ENCODE results near the gene MAPK12. TPM values are rescaled to one million over a fixed set of nuclear protein-coding genes. Genes with fewer than 3 reads are reported as not detected.
A peak's percentile ranks its signal among the peaks of the same experiment; 100 is the strongest.

The MAPK12 gene
- total RNA-seq, 1 experiment from 2014 or later: 74.6 TPM

DNA sequence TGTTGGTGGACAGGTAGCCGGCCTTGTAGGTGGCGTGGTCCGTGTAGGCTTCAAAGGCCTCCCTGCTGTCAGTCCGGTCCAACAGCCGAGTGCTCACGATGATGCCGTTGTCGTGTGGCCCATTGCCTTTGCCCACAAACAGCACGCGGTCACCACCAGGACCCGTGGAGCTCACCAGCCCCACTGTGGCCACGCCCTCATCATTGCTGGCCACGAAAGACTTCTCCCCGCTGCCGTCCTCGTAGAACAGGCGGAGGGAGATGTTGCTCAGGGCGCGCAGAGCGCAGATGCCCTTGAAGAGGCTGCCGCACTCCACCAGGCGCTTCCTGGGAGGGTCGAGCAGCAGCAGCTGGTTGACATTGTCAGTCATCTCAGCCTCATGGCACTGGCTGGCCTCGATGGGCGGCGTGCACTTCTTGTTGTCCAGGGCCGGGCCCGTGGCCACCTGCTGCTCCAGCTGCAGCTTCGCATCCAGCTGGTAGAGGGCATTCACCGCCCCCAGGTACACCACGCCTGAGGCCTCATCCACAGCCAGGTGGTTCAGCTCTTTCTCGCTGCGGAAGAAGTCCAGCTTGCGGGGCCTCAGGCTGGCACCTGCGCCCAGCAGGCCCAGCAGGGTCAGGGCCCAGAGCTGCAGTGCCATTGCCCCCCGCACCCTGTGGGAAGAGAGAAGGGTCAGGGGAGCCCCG lies 28.6 kb upstream of the MAPK12 start:
- Histone ChIP-seq H3K9me3 (ENCODE audit: control insufficient read depth, insufficient read depth, low read depth, low read length) (no peaks in the 10 kb centered on the region), H3K36me3 (ENCODE audit: control insufficient read depth, insufficient read depth, low read length) (no peaks in the 10 kb centered on the region; the same call in 1 of the 2 replicates), H3K27me3 (ENCODE audit: control insufficient read depth, insufficient read depth, low read length) (no peaks in the 10 kb centered on the region), H3K4me3 (ENCODE audit: low read depth in 2 of 2, low read length in 2 of 2) (no peak overlapping the region), H3K27ac (ENCODE audit: low read length) (no peak overlapping the region), H3K4me1 (ENCODE audit: control insufficient read depth, insufficient read depth, low read length) (peaks cover 22% of the 10 kb centered on the region)
- no peak for ATAC-seq
- in situ Hi-C loops (cut with HindIII; ENCODE audit: low pct_unique_long_range_greater_than_20kb, low sequenced_read_pairs): no loop called here
- ChIA-PET POLR2A (no interaction called here), CTCF (no interaction called here)
- TF ChIP-seq TCF7L2 (IDR thresholded peaks at IDR 0.05; ENCODE audit: low read depth, low read length) (no peak), SIN3A (IDR thresholded peaks at IDR 0.05; ENCODE audit: borderline replicate concordance, insufficient read depth, low read depth, low read length) (no peak), POLR2AphosphoS5 (IDR thresholded peaks at IDR 0.05; ENCODE audit: low read depth, low read length) (no peak)
- TF ChIP-seq, protein P1, sequence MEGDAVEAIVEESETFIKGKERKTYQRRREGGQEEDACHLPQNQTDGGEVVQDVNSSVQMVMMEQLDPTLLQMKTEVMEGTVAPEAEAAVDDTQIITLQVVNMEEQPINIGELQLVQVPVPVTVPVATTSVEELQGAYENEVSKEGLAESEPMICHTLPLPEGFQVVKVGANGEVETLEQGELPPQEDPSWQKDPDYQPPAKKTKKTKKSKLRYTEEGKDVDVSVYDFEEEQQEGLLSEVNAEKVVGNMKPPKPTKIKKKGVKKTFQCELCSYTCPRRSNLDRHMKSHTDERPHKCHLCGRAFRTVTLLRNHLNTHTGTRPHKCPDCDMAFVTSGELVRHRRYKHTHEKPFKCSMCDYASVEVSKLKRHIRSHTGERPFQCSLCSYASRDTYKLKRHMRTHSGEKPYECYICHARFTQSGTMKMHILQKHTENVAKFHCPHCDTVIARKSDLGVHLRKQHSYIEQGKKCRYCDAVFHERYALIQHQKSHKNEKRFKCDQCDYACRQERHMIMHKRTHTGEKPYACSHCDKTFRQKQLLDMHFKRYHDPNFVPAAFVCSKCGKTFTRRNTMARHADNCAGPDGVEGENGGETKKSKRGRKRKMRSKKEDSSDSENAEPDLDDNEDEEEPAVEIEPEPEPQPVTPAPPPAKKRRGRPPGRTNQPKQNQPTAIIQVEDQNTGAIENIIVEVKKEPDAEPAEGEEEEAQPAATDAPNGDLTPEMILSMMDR (IDR thresholded peaks at IDR 0.05): no peak
- TF ChIP-seq, protein P2, sequence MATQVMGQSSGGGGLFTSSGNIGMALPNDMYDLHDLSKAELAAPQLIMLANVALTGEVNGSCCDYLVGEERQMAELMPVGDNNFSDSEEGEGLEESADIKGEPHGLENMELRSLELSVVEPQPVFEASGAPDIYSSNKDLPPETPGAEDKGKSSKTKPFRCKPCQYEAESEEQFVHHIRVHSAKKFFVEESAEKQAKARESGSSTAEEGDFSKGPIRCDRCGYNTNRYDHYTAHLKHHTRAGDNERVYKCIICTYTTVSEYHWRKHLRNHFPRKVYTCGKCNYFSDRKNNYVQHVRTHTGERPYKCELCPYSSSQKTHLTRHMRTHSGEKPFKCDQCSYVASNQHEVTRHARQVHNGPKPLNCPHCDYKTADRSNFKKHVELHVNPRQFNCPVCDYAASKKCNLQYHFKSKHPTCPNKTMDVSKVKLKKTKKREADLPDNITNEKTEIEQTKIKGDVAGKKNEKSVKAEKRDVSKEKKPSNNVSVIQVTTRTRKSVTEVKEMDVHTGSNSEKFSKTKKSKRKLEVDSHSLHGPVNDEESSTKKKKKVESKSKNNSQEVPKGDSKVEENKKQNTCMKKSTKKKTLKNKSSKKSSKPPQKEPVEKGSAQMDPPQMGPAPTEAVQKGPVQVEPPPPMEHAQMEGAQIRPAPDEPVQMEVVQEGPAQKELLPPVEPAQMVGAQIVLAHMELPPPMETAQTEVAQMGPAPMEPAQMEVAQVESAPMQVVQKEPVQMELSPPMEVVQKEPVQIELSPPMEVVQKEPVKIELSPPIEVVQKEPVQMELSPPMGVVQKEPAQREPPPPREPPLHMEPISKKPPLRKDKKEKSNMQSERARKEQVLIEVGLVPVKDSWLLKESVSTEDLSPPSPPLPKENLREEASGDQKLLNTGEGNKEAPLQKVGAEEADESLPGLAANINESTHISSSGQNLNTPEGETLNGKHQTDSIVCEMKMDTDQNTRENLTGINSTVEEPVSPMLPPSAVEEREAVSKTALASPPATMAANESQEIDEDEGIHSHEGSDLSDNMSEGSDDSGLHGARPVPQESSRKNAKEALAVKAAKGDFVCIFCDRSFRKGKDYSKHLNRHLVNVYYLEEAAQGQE (IDR thresholded peaks at IDR 0.05; ENCODE audit: insufficient read depth in 1 of 2, low read depth in 2 of 2, low read length in 1 of 2): no peak
- TSS peak; percentile 56 for BruUV-seq (replicated peaks)
- intact Hi-C loops (cut with micrococcal nuclease; ENCODE audit: unreplicated experiment): no loop called here
- no peak for DNase-seq (ENCODE audit: low read depth, low spot score)

DNA sequence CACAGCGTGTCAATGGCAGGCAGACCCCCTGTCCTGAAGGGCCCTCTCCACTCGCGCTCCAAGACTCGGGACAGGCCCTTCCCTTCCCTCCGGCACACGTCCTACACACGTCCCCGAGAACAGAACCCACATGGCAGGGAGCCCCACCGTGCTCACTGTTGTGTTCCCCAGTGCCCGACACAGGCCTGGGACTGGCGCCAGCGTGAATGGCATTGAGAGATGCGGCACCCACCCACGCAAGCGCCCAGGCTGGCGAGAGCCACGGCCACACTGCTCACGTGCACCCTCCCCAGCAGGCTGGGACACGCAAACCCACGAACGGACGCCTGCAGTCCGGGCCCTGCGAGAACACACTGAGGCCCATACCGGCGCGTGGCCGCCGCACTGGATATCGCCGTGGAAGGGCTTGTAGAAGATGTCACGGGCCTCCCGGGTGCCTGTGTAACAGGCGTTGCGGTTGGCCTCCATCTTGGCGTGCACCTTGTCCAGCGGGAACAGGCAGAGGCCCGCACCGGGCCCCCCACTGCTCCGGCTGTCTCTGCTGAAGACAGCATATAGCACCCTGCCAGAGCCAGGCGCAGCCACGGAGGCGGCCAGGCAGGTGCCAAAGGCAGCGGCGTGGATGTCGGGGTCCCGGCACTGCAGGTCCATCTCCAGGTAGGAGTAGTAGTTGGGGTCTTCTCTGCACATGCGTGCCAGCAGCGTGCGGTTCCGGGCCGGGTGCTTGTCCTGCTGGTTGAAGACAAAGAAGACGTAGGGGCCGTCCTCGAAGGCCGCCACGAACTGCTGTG lies 27.9 kb upstream of the MAPK12 start:
- H3K27me3 ChIP-seq (ENCODE audit: control insufficient read depth, insufficient read depth, low read length): no peaks in the 10 kb centered on the region
- no TSS peak for BruUV-seq (replicated peaks)
- TF ChIP-seq, protein P2 (IDR thresholded peaks at IDR 0.05; ENCODE audit: insufficient read depth in 1 of 2, low read depth in 2 of 2, low read length in 1 of 2): no peak
- TF ChIP-seq POLR2AphosphoS5 (IDR thresholded peaks at IDR 0.05; ENCODE audit: low read depth, low read length) (no peak), TCF7L2 (IDR thresholded peaks at IDR 0.05; ENCODE audit: low read depth, low read length) (no peak), SIN3A (IDR thresholded peaks at IDR 0.05; ENCODE audit: borderline replicate concordance, insufficient read depth, low read depth, low read length) (no peak)
- TF ChIP-seq, protein P1 (IDR thresholded peaks at IDR 0.05): no peak
- peaks cover 15% of the 10 kb centered on the region for H3K4me1 ChIP-seq (ENCODE audit: control insufficient read depth, insufficient read depth, low read length)
- in situ Hi-C loops (cut with HindIII; ENCODE audit: low pct_unique_long_range_greater_than_20kb, low sequenced_read_pairs) (no loop called here), intact Hi-C loops (cut with micrococcal nuclease; ENCODE audit: unreplicated experiment) (no loop called here)
- DNase-seq (ENCODE audit: low read depth, low spot score): no peak
- ATAC-seq: no peak
- POLR2A ChIA-PET: no interaction called here
- CTCF ChIA-PET: no interaction called here
- no peaks in the 10 kb centered on the region for H3K9me3 ChIP-seq (ENCODE audit: control insufficient read depth, insufficient read depth, low read depth, low read length)
- no peaks in the 10 kb centered on the region; the same call in 1 of the 2 replicates for H3K36me3 ChIP-seq (ENCODE audit: control insufficient read depth, insufficient read depth, low read length)
- no peak overlapping the region for H3K4me3 ChIP-seq (ENCODE audit: low read depth in 2 of 2, low read length in 2 of 2)
- H3K27ac ChIP-seq (ENCODE audit: low read length): no peak overlapping the region
